HG03097 (cell line): Measurements from ENCODE around the gene FBH1.
A peak's percentile ranks its signal among the peaks of the same experiment; 100 is the strongest.

Experiments used
- ATAC-seq: cut with Tn5 transposase; IDR thresholded peaks from one replicate; pipeline ENCODE4 v1.9.1; 2021; ENCODE audit not compliant: unreplicated experiment, low FRiP score

The FBH1 gene

DNA sequence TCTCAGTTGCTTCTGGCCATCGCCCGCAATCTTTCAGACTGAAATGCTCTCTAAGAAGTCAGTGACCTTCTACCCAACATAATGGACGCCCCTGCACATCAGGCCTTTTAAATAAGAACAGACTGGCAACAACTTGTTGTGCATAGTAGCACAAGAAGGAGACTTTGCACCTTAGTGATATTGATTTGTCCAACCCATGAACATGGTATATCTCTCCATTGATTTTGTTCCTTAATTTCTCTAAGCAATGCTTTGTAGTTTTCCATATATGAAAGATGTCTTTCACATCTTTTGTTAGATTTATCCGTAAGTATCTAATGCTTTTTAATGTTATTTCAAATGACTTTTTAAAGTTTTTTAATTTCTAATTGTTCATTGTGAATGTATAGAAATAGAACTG, 83.0 kb downstream of the FBH1 start:
- ATAC-seq, result no peak

DNA sequence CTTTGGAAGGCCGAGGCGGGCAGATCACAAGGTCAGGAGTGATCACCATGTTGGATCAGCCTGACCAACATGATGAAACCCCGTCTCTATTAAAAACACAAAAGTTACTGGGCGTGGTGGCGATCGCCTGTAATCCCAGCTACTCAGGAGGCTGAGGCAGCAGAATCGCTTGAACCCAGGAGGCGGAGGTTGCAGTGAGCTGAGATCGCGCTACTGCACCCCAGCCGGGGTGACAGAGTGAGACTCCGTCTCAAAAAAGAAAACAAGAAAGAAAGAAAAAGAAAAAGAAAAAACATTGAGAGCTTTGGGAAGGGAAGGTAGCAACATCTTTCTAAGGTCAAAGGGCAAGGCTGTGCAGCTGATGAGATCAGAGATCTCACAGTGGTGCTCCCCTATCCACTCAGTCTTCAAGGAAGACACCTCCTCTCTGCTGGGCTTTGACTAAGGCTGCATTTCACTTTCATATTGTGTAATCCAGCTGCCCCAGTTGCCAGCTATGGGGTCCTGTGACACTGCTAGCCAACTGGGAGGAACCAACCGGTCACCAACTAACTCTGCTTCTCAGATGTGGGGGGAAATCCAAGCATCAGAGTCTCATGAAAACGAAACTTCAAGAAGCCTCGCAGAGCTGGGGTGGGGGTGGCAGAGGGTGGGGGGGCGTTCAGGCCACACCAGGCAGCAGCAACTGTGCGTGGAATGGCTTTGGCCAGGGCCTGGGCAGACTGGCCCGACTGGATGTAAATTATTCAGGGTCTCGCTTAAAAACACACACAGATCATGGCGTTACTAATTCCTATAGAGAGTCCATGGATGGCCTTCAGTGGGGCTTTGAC, 85.8 kb downstream of the FBH1 start:
- ATAC-seq, result peak; percentile 60

DNA sequence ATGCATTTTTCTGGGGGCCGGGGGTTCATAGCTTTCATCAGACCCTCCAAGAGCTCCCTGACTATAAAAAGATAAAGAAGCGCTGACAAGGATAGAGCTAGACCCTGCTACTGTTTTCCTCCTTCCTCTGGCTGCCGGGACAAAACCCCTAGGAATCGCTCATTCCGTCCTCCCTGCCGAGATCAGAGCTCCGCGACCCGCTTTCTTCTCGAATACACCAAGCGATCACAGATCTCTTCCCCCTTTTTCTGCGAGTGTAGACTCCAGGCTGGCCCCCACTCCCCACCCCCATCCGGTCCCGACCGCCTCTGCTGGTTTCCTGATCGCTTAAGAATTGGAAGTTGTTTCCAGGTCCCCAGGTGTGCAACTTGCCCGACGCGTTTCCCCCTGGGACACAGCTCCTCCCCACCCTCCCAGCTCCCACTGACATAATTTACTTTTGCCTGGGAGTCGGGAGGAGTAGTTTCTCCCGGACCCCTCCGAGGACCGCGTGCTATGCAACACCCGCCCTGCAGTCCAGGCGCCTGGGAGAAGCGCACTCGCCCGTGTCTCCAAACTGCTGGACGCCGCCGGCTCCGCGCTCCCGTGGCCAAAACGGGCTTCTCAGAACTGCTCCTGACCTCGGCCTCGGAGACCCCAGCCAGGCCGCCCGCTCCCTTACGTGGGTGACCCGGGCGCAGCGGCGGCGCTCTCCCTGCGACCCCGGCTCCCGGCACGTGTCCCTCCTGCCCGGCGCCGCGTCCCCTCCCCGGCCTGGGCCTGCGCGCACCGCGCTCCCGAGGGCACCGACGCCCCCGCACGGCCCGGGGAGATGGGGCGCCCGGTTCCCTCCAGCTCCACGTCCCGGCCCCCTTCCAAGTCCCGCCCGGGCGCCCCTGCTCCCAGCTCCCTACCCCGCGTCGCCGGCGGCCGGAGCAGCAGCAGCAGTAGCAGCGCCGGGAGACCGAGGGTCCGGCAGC, 86.7 kb downstream of the FBH1 start:
- ATAC-seq, result peak; percentile 16

DNA sequence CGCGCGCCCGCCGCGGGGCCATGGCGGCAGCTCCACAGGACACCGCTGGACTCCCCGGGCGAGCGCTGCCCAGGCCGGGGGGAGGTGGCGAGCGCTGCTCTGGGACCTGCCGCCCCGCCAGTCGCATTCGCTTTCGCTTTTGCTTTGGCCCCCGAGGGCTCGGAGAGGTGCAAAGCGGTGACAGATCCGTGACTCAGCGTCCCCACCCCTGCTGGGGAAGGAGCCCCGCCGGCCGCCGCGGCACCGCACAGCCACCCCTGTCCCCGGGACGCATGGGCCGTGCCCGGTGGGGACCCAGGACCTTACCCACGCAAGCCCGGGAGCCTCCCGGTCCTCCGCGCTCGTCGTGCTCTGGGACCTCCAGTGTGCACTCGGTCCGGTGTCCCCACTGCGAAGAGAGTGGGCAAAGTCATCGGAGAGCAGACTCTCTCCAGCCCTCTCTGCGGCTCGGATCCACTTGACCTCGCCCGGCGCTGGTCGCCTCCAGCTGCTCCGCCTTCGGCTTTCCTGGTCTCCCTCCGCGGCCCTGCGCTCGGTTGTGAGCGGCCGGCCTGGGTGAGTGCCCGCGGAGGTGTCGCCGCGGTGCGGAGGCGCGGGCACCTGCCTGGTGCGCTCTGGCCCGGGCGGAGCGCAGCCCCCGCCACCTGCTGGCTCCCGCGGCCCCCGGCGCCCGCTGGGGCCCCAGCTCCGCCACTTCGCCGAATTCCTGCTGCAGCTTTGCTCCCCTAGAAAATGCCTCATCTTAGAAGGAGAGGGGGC, 87.6 kb downstream of the FBH1 start, which contains the start of gene IL15RA:
TSS of gene IL15RA (minus strand) at position 73 of the 759 bp plus-strand sequence. CDS start at position 22, 51 bp downstream.
- ATAC-seq, result peak; percentile 51

DNA sequence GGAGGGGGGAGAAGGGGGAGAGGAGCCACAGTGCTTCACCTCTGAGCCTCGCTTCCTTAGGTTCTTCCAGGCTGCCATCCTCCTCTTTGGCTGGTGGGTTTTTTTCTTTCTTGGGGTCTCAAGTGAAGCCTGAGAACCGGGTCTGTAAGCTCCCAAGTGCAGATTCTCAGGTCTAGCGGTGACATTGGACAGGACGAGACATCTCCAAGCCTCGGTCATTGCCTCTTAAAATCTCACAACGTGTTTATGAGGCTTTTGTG, 88.1 kb downstream of the FBH1 start:
- no peak for ATAC-seq

DNA sequence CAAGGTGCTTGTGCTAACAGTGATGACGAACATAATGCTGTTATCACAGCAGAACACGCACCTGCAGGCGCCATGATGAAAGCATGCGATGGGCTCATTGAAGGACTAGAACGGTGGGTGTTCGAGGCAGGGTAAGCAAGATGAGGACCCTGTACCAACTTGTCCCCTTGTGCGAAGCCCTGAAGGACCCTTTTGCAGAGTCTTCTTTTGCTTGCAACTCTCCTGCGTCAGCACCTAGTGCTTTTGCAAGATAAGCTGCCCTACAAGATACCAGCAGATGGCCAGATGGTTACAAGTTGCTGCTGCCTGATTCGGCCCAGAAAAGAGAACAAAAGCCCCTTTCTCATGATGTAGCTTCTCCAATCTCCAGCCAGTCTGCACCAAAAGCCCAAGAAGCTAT, 91.5 kb downstream of the FBH1 start:
- no peak for ATAC-seq

DNA sequence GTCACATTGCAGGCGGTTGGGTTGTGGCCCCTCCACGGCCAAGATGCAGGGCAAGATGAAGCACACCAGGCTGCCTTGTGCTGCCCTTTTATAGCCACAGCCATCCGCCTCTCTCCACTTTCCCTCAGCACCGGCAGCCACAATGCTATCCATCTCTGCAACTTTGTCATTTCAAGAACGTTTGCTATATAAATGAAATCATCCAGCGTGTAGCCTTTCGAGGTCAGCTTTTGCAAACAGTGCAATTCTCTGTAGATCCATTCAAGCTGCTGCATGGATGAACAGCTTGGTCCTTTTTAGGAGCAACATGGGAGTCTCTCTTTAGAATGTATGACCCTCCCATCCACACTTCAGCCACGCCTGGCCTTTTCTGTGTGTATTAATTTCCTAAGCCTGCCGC, 93.7 kb downstream of the FBH1 start:
- ATAC-seq, result no peak

DNA sequence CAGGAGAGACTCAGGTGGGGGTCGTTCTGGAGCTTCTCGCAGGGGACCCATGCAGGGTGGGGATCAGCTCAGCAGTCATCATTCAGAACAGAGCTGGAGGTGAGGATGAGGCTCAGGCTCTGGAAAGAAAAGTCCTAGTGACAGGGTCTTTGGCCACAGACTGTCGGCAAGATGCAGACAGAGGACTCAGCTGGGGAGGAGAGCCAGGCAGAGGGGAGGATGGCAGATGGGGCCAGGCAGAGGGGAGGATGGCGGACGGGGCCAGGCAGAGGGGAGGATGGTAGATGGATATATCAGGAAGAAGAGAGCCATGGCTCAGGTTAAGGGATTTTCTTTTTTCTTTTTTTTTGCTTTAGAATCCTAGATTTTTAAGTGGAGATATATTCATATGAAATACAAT, 95.0 kb downstream of the FBH1 start:
- ATAC-seq, result no peak
